Muscle of arm (tissue), 12 donors: Measurements from ENCODE around the gene TIPARP. TPM values are rescaled to one million over a fixed set of nuclear protein-coding genes. Genes with fewer than 3 reads are reported as not detected.
A peak's percentile ranks its signal among the peaks of the same experiment; 100 is the strongest.
"Not testable (repeated sequence)": the region's sequence is repeated elsewhere in the genome, so short reads cannot be mapped to it uniquely, and the experiment has no call there.

Experiments used
- DNase-seq: peaks from one replicate; pipeline ENCODE4 v3.0.0-alpha.2; 2013
- polyA plus RNA-seq, 12 donors: library from polyadenylated mRNA; unstranded; fragments of 120-200 nt; gene quantifications; one replicate each; pipeline ENCODE4 v1.2.1, GENCODE V29; 2013; ENCODE audit not compliant: insufficient read length in 12 of 12

Gene TIPARP
- polyA plus RNA-seq, 12 donors = 7.9 to 18.6 (median 9.7) TPM; not detected in 1

GRCh38 chr3:156738251-156738650 is 63.9 kb downstream of the TIPARP start:
- no peak for DNase-seq

DNA sequence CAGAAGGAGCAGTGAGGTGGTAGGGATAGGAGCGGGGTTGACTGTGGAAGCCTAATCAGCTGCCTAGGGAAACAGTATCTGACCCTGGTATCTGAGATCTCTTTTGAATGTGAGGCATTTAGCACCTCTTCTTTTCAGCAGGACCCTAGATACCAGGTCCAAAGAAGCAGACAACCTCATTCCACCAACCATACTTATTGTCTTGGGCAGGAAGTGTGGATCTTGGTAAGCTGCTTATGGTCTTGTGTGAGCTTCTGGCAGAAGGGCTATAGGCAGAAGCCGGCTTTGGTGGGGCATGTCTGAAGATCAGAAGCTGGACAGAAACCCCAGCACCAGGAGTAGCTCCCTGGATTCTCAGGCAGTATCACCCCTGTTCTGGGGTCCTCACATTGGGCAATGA is 65.6 kb downstream of the TIPARP start:
- no peak for DNase-seq

- not testable (repeated sequence) for DNase-seq
These were observed 66.2 kb downstream of the TIPARP start for GRCh38 chr3:156740581-156740980.

DNA sequence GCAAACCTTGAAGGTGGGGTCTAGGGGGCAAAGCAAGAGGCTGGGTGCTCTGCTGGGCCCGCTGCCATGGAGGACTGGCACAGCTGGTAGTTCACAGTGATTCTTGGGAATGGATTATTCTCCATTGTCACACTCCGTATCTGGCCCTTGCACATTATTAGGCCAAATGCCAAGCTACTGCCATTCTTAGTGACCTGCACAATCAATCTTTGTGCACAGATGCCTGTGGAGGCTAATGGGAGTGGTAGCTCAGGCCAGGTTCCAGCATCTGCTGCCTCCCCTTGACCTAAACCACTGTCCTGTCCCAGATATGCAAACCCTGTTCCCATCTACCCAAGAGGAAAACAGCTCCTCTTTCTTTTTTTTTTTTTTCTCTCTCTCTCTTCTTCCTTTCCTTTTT is 67.5 kb downstream of the TIPARP start:
- DNase-seq = no peak

DNA sequence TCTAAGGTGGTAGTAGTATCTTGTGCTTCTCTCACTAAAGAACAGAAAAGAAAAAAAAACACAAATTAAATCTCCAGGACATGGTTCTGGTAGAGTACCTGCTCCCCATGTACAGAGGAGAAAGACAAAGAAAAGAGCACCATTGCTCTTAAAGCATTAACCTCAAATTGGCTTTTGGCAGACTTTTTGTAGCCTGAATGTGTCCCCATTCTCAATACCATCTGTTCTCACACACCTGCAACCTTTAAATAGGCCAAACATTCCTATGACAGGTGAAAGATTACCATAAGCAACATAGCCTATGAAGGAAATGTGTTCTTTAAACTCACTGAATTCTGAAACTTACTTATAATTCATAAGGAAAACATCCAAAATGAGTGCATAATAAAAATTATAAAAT is 68.0 kb downstream of the TIPARP start:
- DNase-seq = no peak

DNA sequence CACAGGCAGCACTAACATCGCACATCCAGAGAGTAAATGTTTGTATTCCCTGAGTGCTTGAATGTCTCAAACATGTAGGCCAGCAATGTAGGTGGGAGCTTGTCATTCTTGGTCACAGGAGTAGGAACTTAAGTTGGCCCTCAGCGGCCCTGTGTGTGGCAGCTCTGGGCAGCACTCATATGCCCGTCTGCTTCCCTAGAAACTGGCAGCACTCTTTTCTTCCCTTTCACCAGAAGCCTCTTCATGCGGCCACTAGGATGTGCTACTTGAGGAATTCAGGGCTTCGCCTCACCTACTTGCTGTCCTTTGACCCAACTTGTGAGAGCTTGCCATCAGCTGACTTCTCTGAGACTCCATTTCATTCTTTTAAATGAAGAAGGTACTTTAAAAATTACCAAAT is 69.5 kb downstream of the TIPARP start:
- no peak for DNase-seq

DNA sequence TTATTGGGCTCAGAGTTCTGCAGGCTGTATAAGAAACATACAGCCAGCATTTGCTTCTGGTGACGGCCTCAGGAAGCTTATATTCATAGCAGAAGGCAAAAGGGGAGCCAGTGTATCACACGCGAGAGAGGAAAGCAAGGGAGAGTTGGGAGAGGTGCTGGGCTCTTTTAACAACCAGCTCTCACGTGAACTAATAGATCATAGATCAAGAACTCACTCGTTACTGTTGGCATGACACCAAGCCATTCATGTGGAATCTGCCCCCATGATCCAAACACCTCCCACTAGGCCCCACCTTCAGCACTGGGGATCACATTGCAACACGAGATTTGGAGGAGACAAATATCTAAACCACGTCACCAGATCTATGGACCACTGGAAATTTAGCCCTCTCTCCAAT is 70.2 kb downstream of the TIPARP start:
- no peak for DNase-seq

- DNase-seq = no peak
These were observed 71.4 kb downstream of the TIPARP start for GRCh38 chr3:156745766-156746165.

- no peak for DNase-seq
These were observed 72.7 kb downstream of the TIPARP start for GRCh38 chr3:156747046-156747445.

- DNase-seq = no peak
These were observed 74.9 kb downstream of the TIPARP start for GRCh38 chr3:156749244-156749643.

GRCh38 chr3:156750191-156750873 is 75.9 kb downstream of the TIPARP start:
- no peak for DNase-seq

DNA sequence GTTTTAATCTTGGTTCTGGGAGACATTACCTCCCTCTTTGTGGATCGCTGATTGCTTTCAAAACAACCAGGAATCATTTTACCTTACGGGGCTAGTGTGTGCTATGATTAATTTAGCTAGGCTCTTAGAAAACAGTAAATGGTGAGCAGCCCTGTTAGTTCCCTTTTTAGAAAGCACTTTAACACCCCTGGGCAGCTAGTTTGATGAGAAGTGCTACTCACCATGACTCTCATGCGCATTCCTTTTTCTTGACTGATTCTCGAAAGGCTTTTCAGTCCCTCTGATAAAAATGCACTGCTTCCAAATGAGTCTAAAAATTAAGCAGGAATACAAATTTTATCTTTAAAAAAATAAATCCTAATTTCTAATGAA is 76.5 kb downstream of the TIPARP start:
- no peak for DNase-seq

- peak; percentile 41 for DNase-seq
These were observed 77.2 kb downstream of the TIPARP start for GRCh38 chr3:156751461-156752025.

Other genes with a start within 250 kb of the TIPARP start
- 100 to 1,000 TPM in 7 of 12 donors, 10 to 100 TPM in 5; 77.1 to 608 (median 110) TPM for gene SSR3, start 119.5 kb upstream of the TIPARP start, polyA plus RNA-seq
- 1 to 10 TPM in 3 of 12 donors, under 1 TPM in 7, not detected in 2; 0.31 to 1.4 (median 0.49) TPM for gene LEKR1, start 151.8 kb downstream of the TIPARP start, polyA plus RNA-seq